ENCODE measurements around the gene NCAM2.

The NCAM2 gene

DNA sequence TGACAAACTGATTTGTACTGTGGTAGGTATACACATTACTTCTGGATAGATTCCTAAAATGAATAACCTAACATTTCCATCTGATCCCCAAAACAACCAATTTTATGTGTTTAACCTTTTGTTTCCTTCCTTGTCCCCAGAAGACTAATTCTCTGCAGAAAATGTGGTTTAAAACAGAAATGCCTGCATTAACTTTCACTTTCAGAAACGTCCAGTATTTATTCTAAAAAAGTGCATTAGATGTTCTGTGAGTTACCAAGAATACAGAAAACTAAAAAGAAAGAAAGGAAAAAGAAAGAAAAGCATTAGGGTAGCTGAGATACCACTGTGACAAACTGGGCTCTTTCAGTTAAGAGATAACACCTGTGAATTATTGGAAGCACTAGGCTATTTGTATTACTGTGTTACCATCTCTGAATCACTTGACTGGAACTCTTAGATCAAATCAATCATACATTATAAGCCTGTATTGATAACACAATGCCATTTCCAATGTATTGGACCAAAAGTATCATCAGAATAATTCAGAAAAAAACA lies 177.7 kb downstream of the NCAM2 start:
- no peak for DNase-seq (ENCODE audit: low read depth in 2 of 2)

- DNase-seq (ENCODE audit: low read depth in 2 of 2), result no peak
Observed at GRCh38 chr21:21177353-21177986, 179.3 kb downstream of the NCAM2 start.

GRCh38 chr21:21179619-21180298 lies 181.6 kb downstream of the NCAM2 start:
- no peak for DNase-seq (ENCODE audit: low read depth in 2 of 2)

DNA sequence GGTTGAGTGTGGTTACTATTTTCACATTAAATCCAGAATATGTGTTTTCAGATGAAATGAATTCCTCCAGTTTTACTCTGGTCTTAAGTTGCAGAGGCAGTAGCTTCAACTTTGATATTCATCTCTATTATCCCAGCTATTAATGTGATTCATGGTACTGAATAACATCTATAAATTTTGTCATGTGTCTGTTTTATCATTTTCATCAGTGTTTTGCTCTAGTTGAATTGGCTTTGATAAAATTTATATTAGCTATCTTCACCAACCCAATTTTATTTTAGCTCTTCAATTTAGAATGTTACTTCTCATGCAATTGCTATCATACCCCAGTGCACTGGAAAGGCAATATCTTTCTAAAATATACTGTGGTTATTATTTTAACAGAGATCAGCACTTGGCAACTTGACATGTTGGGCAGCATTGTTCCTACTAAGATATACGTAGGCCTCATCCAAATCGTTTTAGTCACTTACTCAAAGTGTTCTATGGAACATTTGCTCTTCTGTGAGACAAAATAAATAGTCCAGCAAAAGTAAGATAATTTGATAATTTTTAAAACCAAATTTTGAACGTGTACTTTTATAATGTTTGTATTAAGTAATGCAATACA lies 184.3 kb downstream of the NCAM2 start:
- no peak for DNase-seq (ENCODE audit: low read depth in 2 of 2)

GRCh38 chr21:21183092-21183491 lies 184.9 kb downstream of the NCAM2 start:
- no peak for DNase-seq (ENCODE audit: low read depth in 2 of 2)

DNA sequence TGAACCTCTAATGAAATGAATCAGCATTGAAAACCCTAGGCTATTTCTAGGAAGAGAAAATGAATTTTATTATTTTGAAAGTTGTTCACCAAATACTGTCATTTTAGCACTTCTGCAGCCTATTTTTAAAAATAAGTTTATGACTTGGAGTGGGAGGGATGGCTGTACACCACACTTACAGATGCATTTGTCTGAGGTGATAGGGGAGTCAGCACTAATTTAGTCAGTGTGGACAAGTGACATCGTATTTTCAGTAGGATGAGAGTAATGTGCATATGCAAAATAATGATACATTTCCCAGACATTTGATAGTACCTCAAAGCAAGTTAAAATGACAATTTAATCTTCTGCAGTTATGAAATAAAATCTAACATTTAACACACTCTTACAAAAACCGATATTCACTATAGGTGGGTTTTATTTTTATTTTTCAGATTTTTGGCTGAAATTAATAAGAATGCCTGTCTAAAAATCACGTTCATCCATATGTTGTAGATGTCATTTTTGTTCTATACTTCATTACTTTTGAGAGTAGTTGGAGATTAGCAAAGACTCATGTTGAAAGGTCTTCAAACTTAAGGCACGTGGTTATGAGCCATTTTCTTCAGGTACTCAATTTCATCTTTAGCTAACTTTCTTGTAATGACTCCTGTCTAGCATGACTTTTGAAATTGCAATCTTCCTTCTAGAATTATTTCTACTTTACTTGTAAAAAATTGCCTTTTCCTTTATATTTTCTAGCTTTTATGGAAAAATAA lies 186.7 kb downstream of the NCAM2 start:
- no peak for DNase-seq (ENCODE audit: low read depth in 2 of 2)

- DNase-seq (ENCODE audit: low read depth in 2 of 2), result no peak
Observed at GRCh38 chr21:21187579-21187978, 189.4 kb downstream of the NCAM2 start.

- DNase-seq (ENCODE audit: low read depth in 2 of 2), result no peak
Observed at GRCh38 chr21:21188513-21189195, 190.4 kb downstream of the NCAM2 start.

DNA sequence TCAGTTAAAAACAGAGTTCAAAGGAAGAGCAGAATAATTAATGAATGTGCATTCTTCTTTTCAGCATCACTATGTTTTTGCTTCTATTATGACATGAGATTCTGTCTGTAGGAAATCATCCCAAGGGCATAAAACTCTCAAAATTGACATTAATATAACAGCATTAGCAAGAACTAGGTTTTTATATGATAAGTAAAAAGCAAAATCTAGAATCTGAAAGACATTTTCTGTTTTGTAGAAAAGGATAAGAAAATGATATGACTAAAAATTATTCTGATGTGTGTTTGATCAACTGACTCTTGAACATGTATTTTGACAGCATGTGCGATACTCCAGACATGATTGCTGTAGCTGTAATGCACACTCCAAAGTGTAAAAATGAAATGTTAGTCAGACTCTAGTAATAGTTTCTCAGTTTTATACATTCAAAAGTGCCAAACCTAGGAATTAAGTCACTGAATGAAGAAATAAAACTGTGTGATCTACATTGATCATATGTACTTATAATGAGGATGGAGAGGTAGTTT lies 197.3 kb downstream of the NCAM2 start:
- no peak for DNase-seq (ENCODE audit: low read depth in 2 of 2)

DNA sequence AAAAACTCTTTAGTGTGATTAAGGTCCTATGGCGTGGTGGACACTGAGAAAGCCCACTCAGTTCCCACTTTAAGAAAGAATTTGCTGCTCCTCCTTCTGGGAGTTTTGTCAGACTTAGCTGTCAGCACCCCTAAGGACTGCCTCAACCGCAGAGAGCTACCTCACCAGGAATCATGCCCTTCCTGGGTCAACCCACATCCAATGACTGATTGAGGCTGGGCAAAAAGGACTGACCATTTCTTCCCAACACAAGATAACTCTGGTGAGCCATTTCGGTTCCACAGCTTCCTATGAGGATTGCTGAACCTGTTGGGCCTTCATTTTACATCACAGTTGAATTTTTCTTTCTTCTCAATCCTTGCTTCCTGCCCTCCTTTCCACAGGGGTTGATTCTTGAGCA lies 197.9 kb downstream of the NCAM2 start:
- no peak for DNase-seq (ENCODE audit: low read depth in 2 of 2)

GRCh38 chr21:21196848-21197247 lies 198.6 kb downstream of the NCAM2 start:
- no peak for DNase-seq (ENCODE audit: low read depth in 2 of 2)

GRCh38 chr21:21199342-21200102 lies 201.3 kb downstream of the NCAM2 start:
- no peak for DNase-seq (ENCODE audit: low read depth in 2 of 2)

DNA sequence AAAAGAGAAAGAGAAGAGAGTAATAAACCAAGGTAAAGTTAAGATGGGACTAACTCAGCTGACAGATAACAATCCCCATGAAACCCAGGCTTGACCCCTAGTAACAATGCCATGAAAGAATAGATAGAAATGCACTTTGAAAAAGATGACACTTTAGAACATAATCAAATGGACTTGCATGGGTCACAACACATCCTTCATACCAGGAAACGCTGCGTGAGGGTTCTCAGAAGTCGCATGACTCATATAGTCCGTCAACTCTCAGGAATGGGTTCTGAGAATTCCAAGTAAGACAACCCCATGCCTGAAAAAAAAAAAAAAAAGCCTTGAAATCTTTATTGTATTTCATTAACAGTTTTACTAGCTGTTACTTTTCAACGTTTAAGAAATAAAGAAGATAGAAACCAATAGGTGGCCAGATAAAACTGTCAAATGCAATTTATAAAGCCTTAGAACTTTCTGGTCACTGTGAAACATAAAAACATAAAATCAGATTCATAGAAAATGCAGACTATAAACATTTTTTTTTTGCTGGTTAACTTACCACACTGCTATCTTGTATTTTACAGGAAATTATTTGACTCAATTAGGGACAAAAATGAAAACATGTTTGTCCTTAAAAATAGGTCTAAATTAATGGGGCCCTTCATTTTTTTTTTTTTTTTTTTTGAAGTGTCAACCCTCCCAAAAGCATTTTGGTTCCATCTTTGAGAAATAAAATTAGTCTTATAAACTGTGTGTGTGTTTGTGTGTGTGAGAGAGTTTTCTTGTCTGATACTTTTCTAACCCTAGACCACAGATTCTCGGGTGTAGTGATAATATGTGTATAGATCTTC lies 202.1 kb downstream of the NCAM2 start:
- DNase-seq (ENCODE audit: low read depth in 2 of 2), result no peak

GRCh38 chr21:21200939-21201615 lies 202.9 kb downstream of the NCAM2 start:
- no peak for DNase-seq (ENCODE audit: low read depth in 2 of 2)

DNA sequence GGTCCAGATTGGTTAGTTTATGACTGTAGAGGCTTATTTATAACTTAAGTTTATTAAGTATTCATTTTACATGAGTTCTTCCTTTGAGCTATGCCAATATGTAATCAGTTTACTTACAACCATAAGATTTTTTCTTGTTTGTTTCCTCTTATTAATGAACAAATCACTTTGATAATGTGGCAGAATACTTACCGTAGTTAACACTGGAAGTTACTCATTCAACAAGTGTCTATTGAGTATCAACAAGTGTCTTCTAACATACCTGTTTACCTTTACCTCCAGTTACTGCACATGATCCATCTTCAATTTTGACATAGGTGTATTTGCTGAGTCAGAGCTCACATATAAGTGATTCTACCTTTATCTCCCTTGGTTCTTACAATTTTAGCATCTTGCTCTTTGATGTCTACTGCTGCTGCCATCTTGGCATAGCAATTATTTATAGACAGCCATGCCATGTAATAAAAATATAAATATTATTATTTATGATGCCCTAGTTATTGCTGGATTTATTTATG lies 205.7 kb downstream of the NCAM2 start:
- DNase-seq (ENCODE audit: low read depth in 2 of 2), result no peak

- no peak for DNase-seq (ENCODE audit: low read depth in 2 of 2)
Observed at GRCh38 chr21:21204366-21204996, 206.3 kb downstream of the NCAM2 start.

DNA sequence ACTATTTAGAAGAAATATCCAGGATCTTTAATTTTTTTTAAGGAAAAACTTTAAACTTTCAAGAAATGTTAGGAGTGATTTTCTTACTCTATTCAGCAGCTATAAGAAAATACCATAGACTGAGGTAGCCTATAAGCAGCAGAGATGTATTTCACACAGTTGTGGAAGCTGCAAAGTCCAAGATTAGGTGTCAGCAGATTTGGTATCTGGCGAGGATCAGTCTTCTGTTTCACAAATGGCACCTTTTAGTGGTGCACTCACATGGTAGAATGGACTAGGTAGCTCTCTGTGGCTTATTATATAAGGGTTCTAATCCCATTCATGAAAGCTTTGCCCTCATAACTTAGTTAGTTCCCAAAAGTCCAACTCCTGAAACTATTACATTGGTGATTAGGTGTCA lies 207.4 kb downstream of the NCAM2 start:
- no peak for DNase-seq (ENCODE audit: low read depth in 2 of 2)

GRCh38 chr21:21210552-21210951 lies 212.3 kb downstream of the NCAM2 start:
- DNase-seq (ENCODE audit: low read depth in 2 of 2), result no peak

Data from stimulated activated CD4-positive, alpha-beta T cell treated with anti-CD3 and anti-CD28 coated beads, Interleukin-1b, Interleukin-23, amount 100 ng/mL, for 1 hour (primary cell).